ENCODE results near the gene ARMC8.
A peak's percentile ranks its signal among the peaks of the same experiment; 100 is the strongest.
"Not testable (repeated sequence)": the region's sequence is repeated elsewhere in the genome, so short reads cannot be mapped to it uniquely, and the experiment has no call there.

Gene ARMC8, protein sequence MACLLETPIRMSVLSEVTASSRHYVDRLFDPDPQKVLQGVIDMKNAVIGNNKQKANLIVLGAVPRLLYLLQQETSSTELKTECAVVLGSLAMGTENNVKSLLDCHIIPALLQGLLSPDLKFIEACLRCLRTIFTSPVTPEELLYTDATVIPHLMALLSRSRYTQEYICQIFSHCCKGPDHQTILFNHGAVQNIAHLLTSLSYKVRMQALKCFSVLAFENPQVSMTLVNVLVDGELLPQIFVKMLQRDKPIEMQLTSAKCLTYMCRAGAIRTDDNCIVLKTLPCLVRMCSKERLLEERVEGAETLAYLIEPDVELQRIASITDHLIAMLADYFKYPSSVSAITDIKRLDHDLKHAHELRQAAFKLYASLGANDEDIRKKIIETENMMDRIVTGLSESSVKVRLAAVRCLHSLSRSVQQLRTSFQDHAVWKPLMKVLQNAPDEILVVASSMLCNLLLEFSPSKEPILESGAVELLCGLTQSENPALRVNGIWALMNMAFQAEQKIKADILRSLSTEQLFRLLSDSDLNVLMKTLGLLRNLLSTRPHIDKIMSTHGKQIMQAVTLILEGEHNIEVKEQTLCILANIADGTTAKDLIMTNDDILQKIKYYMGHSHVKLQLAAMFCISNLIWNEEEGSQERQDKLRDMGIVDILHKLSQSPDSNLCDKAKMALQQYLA

DNA sequence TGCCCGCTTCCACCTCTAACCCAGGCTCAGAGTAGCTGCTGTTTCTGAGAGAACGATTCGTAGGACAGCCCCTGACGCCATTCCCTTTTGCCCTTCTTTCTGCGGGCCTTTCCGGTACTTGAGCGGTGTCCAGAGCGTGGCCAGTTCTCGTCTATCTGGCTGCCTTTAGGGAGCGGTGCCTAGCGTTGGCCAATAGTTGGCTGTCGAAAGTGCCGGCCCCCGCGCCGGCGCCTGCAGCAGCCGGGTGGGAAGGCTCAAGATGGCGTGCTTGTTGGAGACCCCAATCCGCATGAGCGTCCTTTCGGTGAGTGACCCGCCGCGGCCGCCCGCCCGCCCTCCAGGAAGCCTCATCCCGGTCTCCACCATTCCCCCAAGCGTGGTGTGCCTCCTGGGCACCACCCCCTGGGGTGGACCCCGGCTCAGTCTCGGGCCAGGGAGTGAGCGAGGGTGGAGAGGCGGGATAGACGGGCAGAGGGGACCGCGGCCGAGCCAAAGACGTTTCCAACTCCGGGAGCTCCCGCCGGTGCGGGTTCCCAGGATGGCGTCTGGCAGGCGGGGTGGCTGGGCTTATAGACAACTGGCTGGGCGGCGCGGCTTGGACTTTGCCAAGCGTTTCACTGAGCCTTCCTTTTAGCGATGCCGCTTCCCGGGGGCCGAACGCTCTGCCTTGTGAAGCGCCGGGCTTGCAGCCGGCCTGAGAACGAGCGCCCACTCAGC is at the start of gene ARMC8:
Gene ARMC8 (plus strand): TSS at position 6 of the 717 bp plus-strand sequence. CDS start 254 bp downstream, at position 260.
- TF ChIP-seq, protein P1, sequence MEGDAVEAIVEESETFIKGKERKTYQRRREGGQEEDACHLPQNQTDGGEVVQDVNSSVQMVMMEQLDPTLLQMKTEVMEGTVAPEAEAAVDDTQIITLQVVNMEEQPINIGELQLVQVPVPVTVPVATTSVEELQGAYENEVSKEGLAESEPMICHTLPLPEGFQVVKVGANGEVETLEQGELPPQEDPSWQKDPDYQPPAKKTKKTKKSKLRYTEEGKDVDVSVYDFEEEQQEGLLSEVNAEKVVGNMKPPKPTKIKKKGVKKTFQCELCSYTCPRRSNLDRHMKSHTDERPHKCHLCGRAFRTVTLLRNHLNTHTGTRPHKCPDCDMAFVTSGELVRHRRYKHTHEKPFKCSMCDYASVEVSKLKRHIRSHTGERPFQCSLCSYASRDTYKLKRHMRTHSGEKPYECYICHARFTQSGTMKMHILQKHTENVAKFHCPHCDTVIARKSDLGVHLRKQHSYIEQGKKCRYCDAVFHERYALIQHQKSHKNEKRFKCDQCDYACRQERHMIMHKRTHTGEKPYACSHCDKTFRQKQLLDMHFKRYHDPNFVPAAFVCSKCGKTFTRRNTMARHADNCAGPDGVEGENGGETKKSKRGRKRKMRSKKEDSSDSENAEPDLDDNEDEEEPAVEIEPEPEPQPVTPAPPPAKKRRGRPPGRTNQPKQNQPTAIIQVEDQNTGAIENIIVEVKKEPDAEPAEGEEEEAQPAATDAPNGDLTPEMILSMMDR (IDR thresholded peaks at IDR 0.05; ENCODE audit: low read depth, low read length, missing control alignments) = no peak
- DNase-seq (ENCODE audit: low read depth) = no peak
- peak within 1 kb of the TSS; percentile 100 for H3K4me3 ChIP-seq (ENCODE audit: low read depth, low read length)

DNA sequence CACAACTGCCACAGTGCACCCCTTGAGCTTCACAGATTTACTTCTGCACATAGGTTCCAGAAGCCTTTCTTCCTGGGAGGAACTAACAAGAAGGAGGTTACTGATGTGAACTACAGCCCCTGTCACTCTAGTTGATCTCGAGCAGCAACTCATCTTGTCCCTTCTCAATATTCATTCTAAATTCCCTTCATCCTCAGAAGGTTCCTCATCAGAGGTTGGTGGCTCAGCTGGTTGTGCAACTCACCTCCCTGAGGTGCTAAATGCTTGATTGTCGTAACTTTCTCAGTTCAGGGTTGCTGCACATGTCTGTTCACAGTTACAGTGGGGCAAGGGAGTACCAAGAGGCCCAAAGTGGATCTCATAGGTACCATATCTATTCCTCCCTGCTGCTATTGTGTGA is 49.2 kb upstream of the ARMC8 start:
- H3K4me3 ChIP-seq (ENCODE audit: low read depth, low read length) = no peak overlapping the region
- DNase-seq (ENCODE audit: low read depth) = no peak
- TF ChIP-seq, protein P1 (IDR thresholded peaks at IDR 0.05; ENCODE audit: low read depth, low read length, missing control alignments) = no peak

DNA sequence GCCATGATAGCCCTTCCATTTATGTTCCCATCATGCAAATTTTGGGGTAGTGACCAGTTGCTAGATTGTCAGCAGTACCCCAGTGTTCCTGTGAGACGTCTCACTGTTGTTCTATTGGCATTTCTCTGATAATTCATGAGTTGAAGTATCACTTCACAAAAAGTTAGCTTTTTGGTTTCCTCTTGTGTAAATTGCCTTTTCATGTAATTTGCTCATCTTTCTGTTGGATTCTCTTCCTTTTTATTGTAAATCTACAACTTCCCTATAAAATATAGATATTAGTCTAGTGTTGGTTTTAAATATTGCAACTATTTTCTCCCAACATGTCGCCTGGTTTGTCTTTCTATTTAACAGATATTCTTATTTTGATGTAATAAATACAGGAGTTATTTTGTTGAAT is 47.4 kb upstream of the ARMC8 start:
- H3K4me3 ChIP-seq (ENCODE audit: low read depth, low read length) = no peak overlapping the region
- TF ChIP-seq, protein P1 (IDR thresholded peaks at IDR 0.05; ENCODE audit: low read depth, low read length, missing control alignments) = no peak
- DNase-seq (ENCODE audit: low read depth) = no peak

DNA sequence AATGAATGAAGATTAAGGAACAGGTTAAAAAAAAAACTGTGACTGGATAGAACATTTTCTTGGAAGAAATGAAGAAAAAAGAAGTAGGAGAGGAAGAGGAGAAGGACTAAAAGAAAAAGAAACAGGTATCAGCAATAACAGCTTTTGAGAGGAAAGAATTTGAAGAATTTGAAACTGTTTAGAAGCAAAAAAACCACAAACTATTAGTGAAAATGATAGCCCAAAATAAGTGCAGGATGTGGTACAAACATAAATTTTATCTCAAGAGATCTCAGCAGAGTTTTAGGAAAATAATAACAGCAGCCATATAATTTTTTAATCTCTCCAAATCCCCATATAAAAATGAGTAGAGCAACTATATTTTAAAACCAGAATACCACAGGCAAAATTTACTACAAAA is 46.2 kb upstream of the ARMC8 start:
- no peak overlapping the region for H3K4me3 ChIP-seq (ENCODE audit: low read depth, low read length)
- no peak for DNase-seq (ENCODE audit: low read depth)
- TF ChIP-seq, protein P1 (IDR thresholded peaks at IDR 0.05; ENCODE audit: low read depth, low read length, missing control alignments) = no peak

DNA sequence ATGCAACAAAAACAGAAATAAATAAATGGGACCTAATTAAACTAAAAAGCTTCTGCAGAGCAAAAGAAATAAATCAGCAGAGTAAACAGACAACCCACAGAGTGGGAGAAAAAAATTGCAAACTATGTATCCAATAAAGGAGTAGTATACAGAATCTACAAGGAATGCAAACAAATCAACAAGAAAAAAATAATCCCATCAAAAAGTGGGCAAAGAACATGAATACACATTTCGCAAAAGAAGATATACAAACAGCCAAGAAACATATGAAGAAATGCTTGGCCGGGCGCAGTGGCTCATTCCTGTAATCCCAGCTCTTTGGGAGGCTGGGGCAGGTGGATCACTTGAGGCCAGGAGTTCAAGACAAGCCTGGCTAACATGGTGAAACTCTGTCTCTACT is 44.9 kb upstream of the ARMC8 start:
- DNase-seq (ENCODE audit: low read depth) = not testable (repeated sequence)

DNA sequence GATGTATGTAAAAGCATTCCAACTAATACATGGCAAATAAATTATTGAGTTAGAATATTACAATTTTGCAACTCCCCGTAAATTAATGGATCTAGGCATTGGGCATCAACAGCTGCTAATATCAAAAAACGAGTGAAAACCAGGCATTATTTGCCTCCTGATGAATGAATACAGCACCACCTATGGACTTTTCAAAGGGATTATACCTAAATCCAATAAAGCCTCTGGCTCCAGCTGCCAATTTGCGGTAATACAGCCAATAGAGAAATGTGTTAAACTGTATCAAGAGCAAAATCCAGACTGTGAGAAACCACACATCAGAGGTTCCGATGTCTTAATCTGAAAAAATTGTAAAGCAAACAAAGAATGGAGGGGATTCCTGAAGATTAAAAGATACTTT is 38.6 kb upstream of the ARMC8 start:
- H3K4me3 ChIP-seq (ENCODE audit: low read depth, low read length) = no peak overlapping the region
- TF ChIP-seq, protein P1 (IDR thresholded peaks at IDR 0.05; ENCODE audit: low read depth, low read length, missing control alignments) = no peak
- DNase-seq (ENCODE audit: low read depth) = no peak

More for the DNA sequence above, 44.9 kb upstream of the ARMC8 start:
- H3K4me3 ChIP-seq (ENCODE audit: low read depth, low read length) = not testable (repeated sequence)

DNA sequence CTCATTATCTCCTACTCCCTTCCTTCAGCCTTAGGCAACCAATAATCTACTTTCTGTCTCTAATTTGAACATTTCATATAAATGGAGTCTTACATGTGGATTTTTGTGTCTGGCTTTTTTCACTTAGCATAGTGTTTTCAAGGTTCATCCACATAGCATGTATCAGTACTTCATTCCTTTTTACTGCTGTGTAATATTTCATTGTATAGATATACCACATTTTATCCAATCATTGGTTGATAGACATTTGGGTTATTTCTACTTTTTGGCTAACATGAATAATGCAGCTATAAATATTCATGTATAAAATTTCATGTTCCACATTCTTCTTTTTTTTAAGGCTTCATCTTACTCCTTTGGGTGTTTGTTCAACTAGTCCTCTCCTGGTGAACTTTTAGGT is 32.6 kb upstream of the ARMC8 start:
- TF ChIP-seq, protein P1 (IDR thresholded peaks at IDR 0.05; ENCODE audit: low read depth, low read length, missing control alignments) = no peak
- DNase-seq (ENCODE audit: low read depth) = no peak
- no peak overlapping the region for H3K4me3 ChIP-seq (ENCODE audit: low read depth, low read length)

Data from GM12864 (cell line).